ENCODE data around the gene IFNLR1.
"Not testable (repeated sequence)": the region's sequence is repeated elsewhere in the genome, so short reads cannot be mapped to it uniquely, and the experiment has no call there.

The IFNLR1 gene

GRCh38 chr1:24186993-24187790, at the start of gene IFNLR1:
Gene IFNLR1, minus strand, starts transcription at chr1:24187289. Its CDS starts 41 bp downstream, at chr1:24187248.
- peak; percentile 53 for DNase-seq

GRCh38 chr1:24235921-24236788, 49.1 kb upstream of the IFNLR1 start:
- DNase-seq = no peak

GRCh38 chr1:24233684-24234600, 46.9 kb upstream of the IFNLR1 start:
- no peak for DNase-seq

GRCh38 chr1:24231701-24232100, 44.6 kb upstream of the IFNLR1 start:
- DNase-seq = no peak

GRCh38 chr1:24228311-24228710, 41.2 kb upstream of the IFNLR1 start:
- no peak for DNase-seq

GRCh38 chr1:24226749-24227148, 39.7 kb upstream of the IFNLR1 start:
- DNase-seq = no peak

GRCh38 chr1:24224761-24225160, 37.7 kb upstream of the IFNLR1 start:
- no peak for DNase-seq

- no peak for DNase-seq
Observed at GRCh38 chr1:24224086-24224485, 37.0 kb upstream of the IFNLR1 start.

- DNase-seq = no peak
Observed at GRCh38 chr1:24222793-24223192, 35.7 kb upstream of the IFNLR1 start.

GRCh38 chr1:24222008-24222605, 35.0 kb upstream of the IFNLR1 start:
- no peak for DNase-seq

GRCh38 chr1:24221246-24221645, 34.2 kb upstream of the IFNLR1 start:
- no peak for DNase-seq

GRCh38 chr1:24216276-24217074, 29.4 kb upstream of the IFNLR1 start:
- DNase-seq = no peak

GRCh38 chr1:24215226-24215814, 28.2 kb upstream of the IFNLR1 start:
- no peak for DNase-seq

GRCh38 chr1:24212376-24212775, 25.3 kb upstream of the IFNLR1 start:
- DNase-seq = no peak

GRCh38 chr1:24210195-24210627, 23.1 kb upstream of the IFNLR1 start:
- no peak for DNase-seq

- no peak for DNase-seq
Observed at GRCh38 chr1:24209097-24209496, 22.0 kb upstream of the IFNLR1 start.

GRCh38 chr1:24207709-24208108, 20.6 kb upstream of the IFNLR1 start:
- no peak for DNase-seq

- not testable (repeated sequence) for DNase-seq
Observed at GRCh38 chr1:24207395-24207687, 20.3 kb upstream of the IFNLR1 start.

- no peak for DNase-seq
Observed at GRCh38 chr1:24206516-24207394, 19.7 kb upstream of the IFNLR1 start.

- no peak for DNase-seq
Observed at GRCh38 chr1:24206083-24206464, 19.0 kb upstream of the IFNLR1 start.
